T-helper 9 cell (primary cell): ENCODE measurements around the gene REN.

ENCODE experiments used
- DNase-seq: peaks from one replicate; pipeline ENCODE4 v3.0.0-alpha.2; 2020

REN gene

GRCh38 chr1:204152310-204153044 lies 13.7 kb downstream of the REN start:
- no peak for DNase-seq

DNA sequence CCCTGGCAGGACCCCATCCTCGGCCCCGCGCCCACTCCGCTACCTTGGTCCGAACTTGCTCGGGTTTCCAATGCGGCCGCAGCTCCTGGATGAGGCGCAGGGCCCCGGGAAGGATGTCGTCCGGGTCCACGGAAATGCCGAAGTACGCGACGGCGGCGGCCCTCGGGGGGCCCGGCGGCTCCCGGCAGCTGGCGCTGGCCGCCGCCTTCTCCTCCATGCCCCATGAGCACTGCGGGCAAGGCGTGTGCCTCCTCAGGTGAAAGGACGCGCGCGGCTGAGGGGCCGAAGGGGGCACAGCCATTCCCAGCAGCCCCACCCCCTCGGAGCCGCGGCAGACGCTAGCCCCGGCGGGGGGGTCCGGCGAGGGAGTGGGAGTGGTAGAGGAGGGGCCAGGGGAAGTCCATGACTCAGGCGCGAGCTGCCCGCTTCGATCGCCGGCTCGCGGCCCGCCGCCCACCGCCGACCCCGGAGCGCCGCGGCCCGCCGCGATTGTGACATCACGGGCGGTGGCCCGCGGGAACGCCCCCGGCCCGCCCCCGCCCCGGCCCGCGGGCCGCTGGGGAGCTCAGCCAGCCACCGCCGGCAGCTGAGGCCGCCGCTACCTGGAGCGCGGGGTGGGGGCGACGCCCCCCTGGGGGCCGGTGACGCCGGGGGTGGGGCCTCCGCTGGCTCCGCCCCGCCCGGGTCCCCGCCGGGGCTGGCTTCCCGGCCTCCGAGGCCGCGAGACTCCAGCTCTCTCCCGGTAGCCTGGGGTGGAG lies 14.4 kb downstream of the REN start, which contains the start of gene ETNK2:
Gene ETNK2 (minus strand): TSS at position 493 of the 758 bp plus-strand sequence. CDS start 192 bp downstream, at position 301.
- DNase-seq = peak; percentile 58

DNA sequence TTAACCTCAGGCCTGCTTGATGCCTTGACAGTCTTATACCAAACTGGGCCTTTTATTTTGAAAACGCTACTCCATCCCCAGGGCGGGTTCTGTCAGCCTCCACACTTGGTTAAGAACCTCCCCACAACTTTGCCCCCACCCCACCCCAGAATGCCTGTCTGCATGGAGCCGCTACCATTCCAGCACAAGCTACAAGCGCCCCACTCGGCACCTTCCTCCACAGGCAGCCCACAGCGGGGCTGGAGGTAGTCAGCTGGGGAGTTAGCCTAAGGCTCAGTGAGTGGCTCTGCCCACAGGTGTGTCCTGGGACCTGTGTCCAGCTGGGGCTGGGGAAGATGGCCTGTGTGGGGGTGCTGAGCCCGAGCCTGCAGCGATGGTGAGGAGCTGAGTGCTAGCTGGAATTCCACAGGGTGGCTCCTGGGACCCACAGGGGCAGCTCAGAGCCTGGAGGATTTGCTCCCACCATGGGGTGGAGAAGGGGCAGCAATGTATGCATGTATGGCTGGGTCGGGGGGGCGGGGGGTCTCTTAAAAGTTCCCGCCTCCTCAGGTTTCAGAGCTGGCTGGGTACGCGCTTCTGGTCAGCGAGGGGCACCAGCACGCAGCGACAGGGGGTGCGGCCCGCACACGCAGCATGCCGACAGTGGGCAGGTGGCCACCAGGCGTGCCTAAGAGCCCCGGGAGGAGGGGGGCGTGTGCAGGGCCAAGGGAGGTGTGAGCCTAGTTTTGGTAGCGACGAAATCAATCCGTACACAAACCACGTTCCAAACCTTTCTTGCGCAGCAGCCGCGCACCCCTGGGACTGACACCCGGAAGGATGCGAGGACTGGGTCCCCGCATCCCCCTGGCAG lies 15.2 kb downstream of the REN start:
- DNase-seq = no peak

DNA sequence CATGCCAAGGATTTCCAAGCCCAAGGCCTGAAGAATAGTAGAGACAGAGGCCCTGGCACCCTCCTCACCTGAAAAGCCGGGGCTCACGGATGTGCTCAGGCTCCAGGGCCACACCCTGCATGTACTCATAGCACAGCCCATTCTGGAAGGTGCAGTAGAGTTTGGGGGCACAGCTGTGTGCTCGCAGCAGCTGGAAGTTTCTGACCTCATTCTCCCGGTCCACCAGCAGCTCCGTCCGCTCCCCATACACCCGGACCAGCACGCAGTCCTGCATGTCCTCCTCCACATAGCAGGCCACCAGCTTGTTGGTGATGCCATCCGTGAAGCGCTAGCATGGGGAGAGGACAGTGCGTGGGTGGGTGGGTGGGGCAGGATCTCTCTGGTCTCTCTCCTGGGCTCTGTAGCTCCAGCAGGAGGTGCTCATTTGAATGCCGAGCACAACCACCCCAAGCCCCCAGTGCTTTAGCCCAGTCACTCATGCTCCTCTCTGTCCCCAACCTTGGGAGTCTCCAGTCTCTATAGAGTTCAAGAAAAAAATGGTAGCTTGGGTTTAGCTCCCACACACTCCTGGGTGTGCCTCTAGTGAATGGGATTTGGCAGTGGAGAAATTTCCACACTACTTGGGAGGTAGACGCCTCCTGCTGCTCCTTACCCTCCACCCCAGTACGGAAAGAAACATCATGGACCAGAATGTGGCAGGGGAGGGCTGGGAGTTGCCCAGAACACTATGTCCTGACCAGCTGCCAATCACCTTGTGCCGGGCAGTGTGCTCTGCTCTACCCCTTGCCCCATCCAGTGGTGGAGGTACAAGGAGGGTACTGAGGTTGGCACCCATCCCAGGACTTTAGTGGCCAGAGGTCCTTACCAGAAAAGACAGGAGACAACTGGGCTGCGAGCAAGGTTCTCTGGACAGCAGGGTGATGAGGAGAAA lies 16.2 kb downstream of the REN start:
- DNase-seq = no peak

DNA sequence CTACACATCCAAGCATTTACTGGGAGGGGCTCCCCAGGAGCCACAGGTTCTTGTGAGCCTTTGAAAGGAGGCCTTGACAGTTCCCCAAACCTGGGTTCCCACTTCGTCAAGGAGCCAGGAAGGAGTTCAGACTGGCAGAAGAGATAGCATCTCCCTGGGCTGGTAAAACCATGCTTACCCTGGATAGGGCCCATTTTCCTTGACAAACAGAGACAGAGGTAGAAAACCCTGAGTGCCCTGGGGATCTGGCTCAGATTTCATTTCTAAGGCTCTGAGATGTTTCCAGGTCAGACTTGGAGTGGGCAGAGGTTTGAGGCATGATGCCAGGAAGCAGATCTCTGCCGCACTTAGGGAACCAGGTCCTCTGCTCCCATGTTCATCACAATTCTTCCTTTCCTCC lies 17.0 kb downstream of the REN start:
- no peak for DNase-seq

DNA sequence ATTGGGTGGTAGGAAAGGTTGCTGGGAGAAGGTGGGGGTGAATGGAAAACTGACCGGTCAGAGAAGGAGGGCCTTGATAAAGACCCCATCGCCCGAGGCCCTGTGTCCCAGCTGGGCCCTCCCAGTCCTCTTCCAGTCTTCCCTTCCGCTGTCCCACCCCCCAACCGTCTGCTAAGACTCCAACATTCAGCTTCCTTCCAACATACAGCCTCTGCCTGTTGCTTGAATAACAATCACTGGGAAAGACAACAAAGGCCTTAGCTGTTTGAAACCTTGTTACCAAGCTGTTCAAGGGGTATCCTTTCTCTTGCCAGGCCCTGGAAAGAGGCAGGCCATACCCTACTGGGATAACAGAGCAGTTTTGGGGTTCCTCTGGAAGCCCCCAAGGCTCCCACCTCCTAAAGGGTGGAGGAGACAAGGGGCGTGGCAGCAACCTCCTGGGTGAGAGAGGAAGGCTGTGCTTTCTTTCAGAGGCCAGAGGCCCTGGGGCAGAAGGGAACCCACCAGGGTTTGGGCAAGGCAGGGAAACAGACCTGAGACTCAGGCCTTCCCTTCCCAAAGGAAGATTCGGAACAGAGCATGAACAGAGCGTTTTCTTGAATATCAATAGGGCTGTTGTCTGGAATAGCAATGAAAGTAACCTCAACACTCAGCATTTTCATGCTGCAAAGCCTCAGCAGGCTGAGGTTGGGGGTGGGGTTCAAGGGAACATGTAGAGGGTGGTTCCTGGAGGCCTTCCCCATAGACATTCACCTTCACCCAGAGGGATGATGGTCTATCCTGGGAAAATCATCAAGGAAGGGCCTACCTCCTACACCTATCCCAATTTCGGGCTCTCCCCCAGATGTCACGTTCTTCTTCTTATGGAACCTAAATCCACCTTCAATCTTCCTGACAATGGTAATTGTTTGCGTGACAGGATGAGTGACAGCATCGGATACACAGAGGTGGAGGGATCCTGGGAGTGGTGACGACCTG lies 18.4 kb downstream of the REN start:
- DNase-seq = no peak

GRCh38 chr1:204146965-204147364 lies 19.2 kb downstream of the REN start:
- DNase-seq = no peak

GRCh38 chr1:204146309-204146708 lies 19.8 kb downstream of the REN start:
- no peak for DNase-seq

GRCh38 chr1:204145033-204145504 lies 21.1 kb downstream of the REN start:
- no peak for DNase-seq

DNA sequence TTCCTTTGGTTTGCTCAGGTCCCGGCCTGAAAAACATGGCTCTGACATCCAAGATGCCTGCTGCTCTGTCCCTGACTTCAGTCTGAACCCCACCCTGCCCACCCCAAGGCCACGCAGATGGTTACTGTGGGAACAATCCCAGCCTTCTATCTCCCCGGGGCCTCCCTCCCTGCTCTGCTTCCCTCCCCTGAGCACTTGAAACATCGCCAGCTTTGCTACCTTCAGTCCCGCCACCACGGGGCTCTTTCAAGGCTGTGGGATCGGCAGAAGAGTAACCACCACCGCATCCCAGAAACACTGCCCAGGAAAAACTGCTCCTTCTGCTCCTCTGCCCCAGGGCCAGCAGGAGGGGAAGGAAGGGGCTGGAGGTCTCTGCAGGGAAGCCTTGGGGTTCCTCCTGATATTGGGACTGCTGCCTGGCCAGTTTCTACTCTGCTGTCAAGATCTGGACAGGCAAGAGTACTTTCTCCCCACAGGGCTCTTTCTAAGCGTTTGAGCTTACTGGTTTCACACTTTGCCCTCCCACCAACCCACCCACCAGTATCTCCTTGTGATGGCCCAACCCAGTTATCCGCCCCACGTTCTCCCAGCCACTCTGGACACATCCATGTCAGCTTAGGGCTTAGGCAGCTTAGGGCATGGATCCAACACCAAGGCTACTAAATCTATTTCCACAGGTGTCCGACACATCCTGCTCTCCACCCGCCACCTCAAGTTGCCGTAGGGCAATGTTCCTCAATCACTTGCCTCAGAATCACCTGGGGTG lies 22.7 kb downstream of the REN start:
- DNase-seq = no peak

DNA sequence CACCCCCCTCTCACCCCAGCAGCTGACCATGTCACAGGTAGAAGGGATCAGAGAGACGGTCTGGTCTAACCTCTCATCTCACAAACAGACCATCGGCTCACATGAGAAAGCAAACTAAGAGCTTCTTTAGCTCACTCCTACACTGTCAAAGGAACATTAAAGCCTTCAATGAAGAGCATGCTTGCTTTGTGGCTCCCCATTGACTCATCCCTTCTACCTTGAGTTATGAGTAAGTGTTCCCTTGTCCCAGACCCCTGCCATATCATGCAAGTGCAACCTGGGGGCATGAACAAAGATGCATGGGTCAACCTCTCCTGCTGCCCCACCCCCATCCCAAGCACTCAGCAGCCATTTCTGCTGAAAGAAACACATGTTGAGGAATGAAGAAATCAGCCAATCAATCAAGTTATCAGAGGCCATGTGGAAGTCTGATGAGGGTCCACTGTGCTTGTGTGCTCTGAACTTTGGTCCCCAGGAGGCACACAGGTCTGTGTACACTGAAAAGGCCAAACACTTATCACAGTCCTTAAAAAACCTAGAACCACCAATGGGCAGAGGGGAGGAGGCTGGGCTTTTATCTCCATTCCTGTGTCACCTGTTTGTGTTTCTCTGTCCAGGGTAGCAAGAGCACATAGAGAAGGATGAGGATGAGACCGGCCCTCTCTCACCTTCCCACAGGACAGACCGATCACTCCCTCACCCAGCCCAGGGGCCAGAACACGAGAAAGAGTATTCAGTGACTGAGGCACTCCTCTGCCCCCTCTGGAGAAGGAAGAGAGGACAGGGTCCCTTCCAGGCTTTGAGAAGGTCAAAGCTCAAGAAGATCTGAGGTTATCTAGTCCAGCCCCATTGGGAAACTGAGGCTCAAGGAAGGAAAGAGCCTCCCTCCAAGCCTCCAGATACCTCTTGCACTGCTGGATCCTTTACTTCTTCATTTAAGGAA lies 23.8 kb downstream of the REN start:
- DNase-seq = no peak

- DNase-seq = no peak
These were observed 25.0 kb downstream of the REN start for GRCh38 chr1:204141131-204141530.

DNA sequence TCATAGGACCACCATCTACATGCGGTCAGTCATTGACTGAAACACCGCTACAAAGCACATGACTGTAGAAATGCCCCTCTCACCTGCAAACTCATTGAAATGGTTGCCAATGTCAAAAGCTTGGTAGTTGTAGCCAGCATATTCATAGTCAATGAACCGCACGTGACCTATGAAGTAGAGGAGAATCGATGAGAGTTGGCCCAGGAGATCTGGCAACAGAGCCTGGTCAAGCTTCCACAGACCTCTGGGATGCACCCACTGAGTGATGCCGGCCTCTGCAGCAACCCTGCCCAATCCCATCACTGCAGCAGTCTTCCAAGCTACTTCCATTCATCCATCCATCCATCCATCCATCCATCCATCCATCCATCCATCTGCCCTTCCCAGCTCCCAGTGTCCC lies 26.2 kb downstream of the REN start:
- DNase-seq = no peak

GRCh38 chr1:204139088-204139487 lies 27.0 kb downstream of the REN start:
- no peak for DNase-seq

DNA sequence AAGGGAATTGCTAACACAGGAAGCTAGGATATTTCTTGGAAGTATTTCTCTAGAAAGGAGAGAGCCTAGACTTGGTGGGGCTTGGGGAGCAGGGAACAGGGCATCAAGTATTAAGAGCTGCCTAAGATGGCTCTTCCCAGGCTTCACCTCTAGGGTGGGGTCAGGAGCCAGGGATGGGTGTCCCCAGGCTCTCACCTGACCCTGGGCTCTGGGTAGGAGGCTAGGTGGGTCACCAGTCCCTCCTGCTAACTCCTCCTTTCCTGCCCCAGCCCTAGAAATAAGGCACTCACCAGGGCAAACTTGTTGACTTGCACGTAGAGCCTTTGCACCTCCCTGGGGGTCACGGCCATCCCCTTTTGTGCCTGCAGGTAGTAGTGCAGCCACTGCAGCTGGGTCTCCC lies 29.3 kb downstream of the REN start:
- DNase-seq = no peak

- DNase-seq = no peak
These were observed 32.0 kb downstream of the REN start for GRCh38 chr1:204134103-204134502.

DNA sequence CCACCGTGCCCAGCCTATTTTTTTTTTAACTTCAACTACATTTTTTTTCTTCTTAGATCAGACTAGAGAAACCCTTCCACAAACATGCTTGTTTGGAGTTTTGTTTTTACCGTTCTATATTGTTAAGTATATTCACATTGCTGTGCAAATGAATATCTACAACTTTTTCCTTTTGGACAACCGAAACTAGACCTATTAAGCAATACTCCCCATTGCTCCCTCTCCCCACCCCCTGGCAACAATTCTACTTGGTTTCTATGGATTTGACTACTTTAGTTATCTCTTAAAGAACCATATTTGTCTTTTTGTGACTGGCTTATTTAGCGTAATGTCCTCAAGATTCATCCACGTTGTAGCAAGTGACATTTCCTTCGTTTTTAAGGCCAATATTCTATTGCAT lies 33.4 kb downstream of the REN start:
- no peak for DNase-seq

- DNase-seq = no peak
These were observed 34.2 kb downstream of the REN start for GRCh38 chr1:204131978-204132377.
